Spleen (tissue), 7 donors: ENCODE measurements around the gene DPH5.
"Not testable (repeated sequence)": the region's sequence is repeated elsewhere in the genome, so short reads cannot be mapped to it uniquely, and the experiment has no call there.

ENCODE experiments used
- POLR2A ChIP-seq, 3 donors: fragments of 450-650 bp; IDR thresholded peaks; one replicate each; pipeline ENCODE4 v1.5.1; 2017; ENCODE audit warnings: antibody characterized with exemption in 3 of 3, mild to moderate bottlenecking in 1 of 3
- TF ChIP-seq, protein P1 (sequence below), 11 experiments: fragments of 200-600 bp in 7 of 11; fragments of 450-650 bp in 4 of 11; sonication (generic) in 4 of 11; IDR thresholded peaks in 8 of 11; conservative IDR thresholded peaks in 3 of 11; 1 replicate in 7 of 11; 2 replicates in 4 of 11; pipeline versions ENCODE4 v1.4.0 to v1.8.0; 2016 to 2021; ENCODE audit warnings: antibody characterized with exemption in 11 of 11, inconsistent platforms in 4 of 11, mild to moderate bottlenecking in 1 of 11
- donor health status: DM: no; HTN: no; CAD: no; lungs with moderate emphysema.
- donor health status: DM: no; HTN: no; CAD: no.
- donor health status: DM: no; HTN: no; CAD: no.

DNA sequence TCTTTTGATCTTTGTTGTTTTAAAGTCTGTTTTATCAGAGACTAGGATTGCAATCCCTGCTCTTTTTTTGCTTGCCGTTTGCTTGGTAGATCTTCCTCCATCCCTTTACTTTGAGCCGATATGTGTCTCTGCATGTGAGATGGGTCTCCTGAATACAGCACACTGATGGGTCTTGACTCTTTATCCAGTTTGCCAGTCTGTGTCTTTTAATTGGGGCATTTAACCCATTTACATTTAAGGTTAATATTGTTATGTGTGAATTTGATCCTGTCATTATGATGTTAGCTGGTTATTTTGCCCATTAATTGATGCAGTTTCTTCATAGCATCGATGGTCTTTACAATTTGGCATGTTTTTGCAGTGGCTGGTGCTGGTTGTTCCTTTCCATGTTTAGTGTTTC, 77.8 kb downstream of the DPH5 start:
- not testable (repeated sequence) for TF ChIP-seq POLR2A (IDR thresholded peaks at IDR 0.05)
- TF ChIP-seq, protein P1, sequence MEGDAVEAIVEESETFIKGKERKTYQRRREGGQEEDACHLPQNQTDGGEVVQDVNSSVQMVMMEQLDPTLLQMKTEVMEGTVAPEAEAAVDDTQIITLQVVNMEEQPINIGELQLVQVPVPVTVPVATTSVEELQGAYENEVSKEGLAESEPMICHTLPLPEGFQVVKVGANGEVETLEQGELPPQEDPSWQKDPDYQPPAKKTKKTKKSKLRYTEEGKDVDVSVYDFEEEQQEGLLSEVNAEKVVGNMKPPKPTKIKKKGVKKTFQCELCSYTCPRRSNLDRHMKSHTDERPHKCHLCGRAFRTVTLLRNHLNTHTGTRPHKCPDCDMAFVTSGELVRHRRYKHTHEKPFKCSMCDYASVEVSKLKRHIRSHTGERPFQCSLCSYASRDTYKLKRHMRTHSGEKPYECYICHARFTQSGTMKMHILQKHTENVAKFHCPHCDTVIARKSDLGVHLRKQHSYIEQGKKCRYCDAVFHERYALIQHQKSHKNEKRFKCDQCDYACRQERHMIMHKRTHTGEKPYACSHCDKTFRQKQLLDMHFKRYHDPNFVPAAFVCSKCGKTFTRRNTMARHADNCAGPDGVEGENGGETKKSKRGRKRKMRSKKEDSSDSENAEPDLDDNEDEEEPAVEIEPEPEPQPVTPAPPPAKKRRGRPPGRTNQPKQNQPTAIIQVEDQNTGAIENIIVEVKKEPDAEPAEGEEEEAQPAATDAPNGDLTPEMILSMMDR (IDR thresholded peaks at IDR 0.05 in 8 of 11, conservative IDR thresholded peaks at IDR 0.05 in 3 of 11) = not testable (repeated sequence)
